K562 (cell line): ENCODE results near the gene PSMD13. TPM values are rescaled to one million over a fixed set of nuclear protein-coding genes. Genes with fewer than 3 reads are reported as not detected.
A peak's percentile ranks its signal among the peaks of the same experiment; 100 is the strongest.

Experiments
- ATAC-seq: fragments of 200-7000 bp; cut with Tn5 transposase; 3 replicates; pipeline ENCODE4 v1.9.1; 2020; ENCODE audit warnings: moderate library complexity
- BruUV-seq: library from RNA; stranded (reverse); fragments of 400-500 nt; replicated peaks from 2 replicates; lab custom pipeline; 2021; lab: Mats Ljungman, UMichigan
- CTCF ChIA-PET: fragments of 300-600 bp; formaldehyde crosslinking; extraction: SDS; loops from one replicate; lab custom pipeline; 2021; ENCODE audit warnings: low intra/inter-chr PET ratio; lab: Yijun Ruan, JAX
- POLR2A ChIA-PET: fragments of 300-600, 350-650 bp; sonication (Branson Sonifier 250); formaldehyde crosslinking; extraction: SDS; loops from one replicate; lab custom pipeline; 2021; ENCODE audit warnings: antibody characterized with exemption, inconsistent platforms; lab: Yijun Ruan, JAX
- DNase-seq, 4 experiments: peaks; one replicate each; pipeline versions ENCODE4 v3.0.0 to v3.0.0-alpha.2; 2011 to 2018; ENCODE audit warnings: low spot score in 3 of 4, mixed read lengths in 3 of 4; ENCODE audit errors: extremely low read depth in 1 of 4
- FAIRE-seq: peaks from 2 replicates; lab custom pipeline; 2011; peaks lifted over from hg19 to GRCh38; lab: Jason Lieb, UNC
- H2AFZ ChIP-seq: 2 replicates; pipeline ENCODE4 v1.6.0; 2011; ENCODE audit warnings: low read depth, low read length, control low read depth, inconsistent platforms
- H3K27ac ChIP-seq: fragments of 200-600 bp; 3 replicates; pipeline ENCODE4 v1.8.0; 2011; ENCODE audit warnings: low read depth, mild to moderate bottlenecking, control low read depth, inconsistent platforms, low read length, moderate library complexity, mixed read lengths; ENCODE audit errors: extremely low read depth
- H3K27me3 ChIP-seq, 2 experiments: fragments of 300-600 bp in 1 of 2; 2 replicates in 1 of 2; 3 replicates in 1 of 2; pipeline versions ENCODE4 v1.6.0 to v1.8.0; 2011; ENCODE audit warnings: inconsistent platforms in 2 of 2, low read length in 2 of 2, mild to moderate bottlenecking in 1 of 2, mixed read lengths in 1 of 2, moderate library complexity in 1 of 2; ENCODE audit not compliant: control insufficient read depth in 2 of 2, insufficient read depth in 2 of 2
- H3K36me3 ChIP-seq: fragments of 300-600 bp; 3 replicates; pipeline ENCODE4 v1.8.0; 2011; ENCODE audit warnings: mild to moderate bottlenecking, low read length, inconsistent platforms; ENCODE audit not compliant: control insufficient read depth, insufficient read depth
- H3K4me1 ChIP-seq, 2 experiments: fragments of 200-600 bp in 1 of 2; replicated peaks in 1 of 2; 2 replicates in 1 of 2; 3 replicates in 1 of 2; pipeline versions ENCODE4 v1.5.1 to v1.8.0; 2011; ENCODE audit warnings: inconsistent platforms in 2 of 2, low read length in 2 of 2, mild to moderate bottlenecking in 1 of 2, mixed read lengths in 1 of 2, moderate library complexity in 1 of 2; ENCODE audit not compliant: control insufficient read depth in 2 of 2, insufficient read depth in 2 of 2
- H3K4me2 ChIP-seq: 2 replicates; pipeline ENCODE4 v1.6.1; 2011; ENCODE audit warnings: low read length, control low read depth, inconsistent platforms, mixed read lengths; ENCODE audit not compliant: insufficient read depth
- H3K4me3 ChIP-seq: fragments of 200-600 bp; sonication (generic), shearing (Covaris generic); 2 replicates; pipeline ENCODE4 v1.5.1; 2016; ENCODE audit warnings: control low read depth, inconsistent platforms
- H3K79me2 ChIP-seq: fragments of 200-600 bp; 3 replicates; pipeline ENCODE4 v1.8.0; 2011; ENCODE audit warnings: low read length, inconsistent platforms; ENCODE audit not compliant: control insufficient read depth, insufficient read depth
- H3K9ac ChIP-seq, 2 experiments: 2 replicates each; pipeline versions ENCODE4 v1.6.0 to v1.6.1; 2011; ENCODE audit warnings: low read depth in 2 of 2, low read length in 2 of 2, control low read depth in 1 of 2, inconsistent platforms in 1 of 2, mild to moderate bottlenecking in 1 of 2, mixed read lengths in 1 of 2; ENCODE audit not compliant: insufficient read depth in 1 of 2
- H3K9me1 ChIP-seq: one replicate; pipeline ENCODE4 v1.6.0; 2011; ENCODE audit warnings: inconsistent platforms, mild to moderate bottlenecking, low read length, moderate library complexity; ENCODE audit not compliant: control insufficient read depth, insufficient read depth
- H3K9me3 ChIP-seq: replicated peaks from 2 replicates; pipeline ENCODE4 v1.5.1; 2011; ENCODE audit warnings: low read depth, low read length, inconsistent platforms; ENCODE audit not compliant: control insufficient read depth, insufficient read depth
- H4K20me1 ChIP-seq: replicated peaks from 2 replicates; pipeline ENCODE4 v1.6.1; 2011; ENCODE audit warnings: low read length, inconsistent platforms, mixed read lengths; ENCODE audit not compliant: control insufficient read depth, insufficient read depth
- CLOCK ChIP-seq: fragments of 250-450 bp; sonication (Bioruptor Pico); IDR thresholded peaks from 2 replicates; pipeline ENCODE4 v1.4.0; 2020; ENCODE audit warnings: mild to moderate bottlenecking, moderate library complexity, borderline replicate concordance
- ESRRA ChIP-seq: fragments of 450-650 bp; IDR thresholded peaks from 2 replicates; pipeline ENCODE4 v1.6.1; 2014; ENCODE audit warnings: low read depth, mild to moderate bottlenecking, moderate library complexity, borderline replicate concordance
- GABPB2 ChIP-seq: fragments of 250-450 bp; sonication (Bioruptor Pico); conservative IDR thresholded peaks from 2 replicates; pipeline ENCODE4 v1.5.1; 2021; ENCODE audit warnings: mild to moderate bottlenecking
- IRF1 ChIP-seq: sonication (generic); formaldehyde crosslinking; IDR thresholded peaks from 2 replicates; pipeline ENCODE4 v1.8.0; 2022; ENCODE audit warnings: missing genetic modification reagents, mild to moderate bottlenecking, borderline replicate concordance
- JUN ChIP-seq, 2 experiments: sonication (generic) in 1 of 2; formaldehyde crosslinking in 1 of 2; IDR thresholded peaks; 2 replicates each; pipeline versions ENCODE4 v1.6.1 to v1.8.0; 2012 to 2022; ENCODE audit warnings: borderline replicate concordance in 2 of 2, mild to moderate bottlenecking in 2 of 2, improper control_type of control experiment in 1 of 2, low read depth in 1 of 2, low read length in 1 of 2, missing genetic modification reagents in 1 of 2
- L3MBTL2 ChIP-seq: fragments of 450-650 bp; IDR thresholded peaks from 2 replicates; pipeline ENCODE4 v1.6.1; 2016; ENCODE audit warnings: mild to moderate bottlenecking, moderate library complexity
- MAFK ChIP-seq: IDR thresholded peaks from 2 replicates; pipeline ENCODE4 v1.6.1; 2011; ENCODE audit warnings: low read length, improper control_type of control experiment
- MCM7 ChIP-seq, 2 experiments: fragments of 450-650 bp; IDR thresholded peaks; 2 replicates each; pipeline ENCODE4 v1.6.1; 2016 to 2018
- NEUROD1 ChIP-seq: fragments of 150-350 bp; IDR thresholded peaks from 2 replicates; pipeline ENCODE4 v1.6.1; 2014; ENCODE audit warnings: borderline replicate concordance, low read length, low read depth; ENCODE audit not compliant: partially characterized antibody
- POLR2G ChIP-seq: fragments of 200-400 bp; formaldehyde crosslinking; IDR thresholded peaks from 2 replicates; pipeline ENCODE4 v1.6.1; 2017; ENCODE audit warnings: low read depth, mild to moderate bottlenecking, antibody characterized with exemption, low read length, moderate library complexity
- RBFOX2 ChIP-seq: fragments of 200-400 bp; formaldehyde crosslinking; IDR thresholded peaks from 2 replicates; pipeline ENCODE4 v1.6.1; 2017; ENCODE audit warnings: low read depth, mild to moderate bottlenecking, low read length, moderate library complexity
- RBM34 ChIP-seq: fragments of 200-400 bp; formaldehyde crosslinking; IDR thresholded peaks from 2 replicates; pipeline ENCODE4 v1.6.1; 2018; ENCODE audit warnings: low read length, borderline replicate concordance; ENCODE audit not compliant: insufficient read depth
- ZNF785 ChIP-seq: fragments of 250-450 bp; sonication (Bioruptor Pico); IDR thresholded peaks from 2 replicates; pipeline ENCODE4 v1.4.0; 2020; ENCODE audit warnings: mild to moderate bottlenecking
- WGBS: fragments of 100-300 bp; shearing (Covaris generic); methylation state at CpG from one replicate; pipeline ENCODE4 v1.1.6; 2016; ENCODE audit warnings: low coverage, mixed read lengths; ENCODE audit not compliant: insufficient coverage; ENCODE audit errors: missing lambda C conversion rate; 5-methylcytosine and 5-hydroxymethylcytosine counted together
- in situ Hi-C: fragments of 300-500 bp; cut with MboI; formaldehyde crosslinking; loops from 4 replicates; pipeline ENCODE4 v1.15.0; 2018; ENCODE audit warnings: inconsistent platforms, mixed read lengths
- intact Hi-C: fragments of 100-400 bp; cut with micrococcal nuclease; formaldehyde crosslinking; loops from 2 replicates; pipeline ENCODE4 v1.14.2; 2022
- polyA plus RNA-seq, 8 experiments: library from polyadenylated mRNA; depleted of rRNA in 4 of 8; stranded (reverse) in 5 of 8; unstranded in 3 of 8; fragments of >200 nt; fragmentation: Nextera tagmentation in 2 of 8; fragmentation: Illumina TruSeq in 1 of 8; extraction: Ambion mirVana in 2 of 8; extraction: Trizol in 1 of 8; gene quantifications; 2 replicates each; pipeline versions ENCODE4 v1.2.1 to v1.2.3, GENCODE V29; 2011 to 2014; ENCODE audit warnings: inconsistent platforms in 1 of 8, missing spikeins in 1 of 8
- total RNA-seq, 7 experiments: library from RNA; depleted of rRNA in 6 of 7; stranded (reverse); fragments of >200 nt in 6 of 7; fragmentation: Illumina TruSeq in 2 of 7; extraction: Trizol in 2 of 7; gene quantifications; 2 replicates each; pipeline versions ENCODE4 v1.2.1 to v1.2.3, GENCODE V29; 2011 to 2021; ENCODE audit warnings: low replicate concordance in 1 of 7

Gene PSMD13
- total and polyA plus RNA-seq, 9 of the 15 experiments (the other 6 are each of a cell fraction or from before 2014, with no cell fraction given) = 185 to 383 (median 267) TPM

- TF ChIP-seq CLOCK (CRISPR knock-in tag) (no peak), MAFK (no peak)
These were observed 39.0 kb upstream of the PSMD13 start (continued) for GRCh38 chr11:197741-198235.

GRCh38 chr11:198236-198806 lies 38.5 kb upstream of the PSMD13 start:
- Histone ChIP-seq H2AFZ (no peak overlapping the region), H3K79me2 (no peaks in the 10 kb centered on the region), H4K20me1 (peaks cover 5% of the 10 kb centered on the region)
- intact Hi-C loops = no loop called here
- no peak for FAIRE-seq
- no peak for DNase-seq
- TF ChIP-seq RBM34 = no peak
- TF ChIP-seq MCM7 (IDR thresholded peaks at IDR 0.05) = no peak
- TF ChIP-seq L3MBTL2 = no peak
- no peak for TF ChIP-seq GABPB2
- TF ChIP-seq IRF1 (CRISPR knock-in tag) = no peak
- TF ChIP-seq POLR2G = peak; percentile 56; the same call in 1 of the 2 replicates
- no peak for TF ChIP-seq ESRRA
- no peak for TF ChIP-seq ZNF785 (CRISPR knock-in tag)
- 0 out of 2 replicates have a peak, but pooled peaks have one; percentile 4 for TF ChIP-seq RBFOX2
- TF ChIP-seq JUN (IDR thresholded peaks at IDR 0.05; ENCODE audit: borderline replicate concordance, low read depth, low read length) = no peak
- no peak for TF ChIP-seq JUN (CRISPR knock-in tag; IDR thresholded peaks at IDR 0.05; ENCODE audit: borderline replicate concordance)
- no peak for TF ChIP-seq NEUROD1
- TF ChIP-seq, all 486 proteins: peak for 2
- Histone ChIP-seq H3K36me3 (peaks cover 17% of the 10 kb centered on the region; the same call in 2 of the 3 replicates), H3K4me2 (no peak overlapping the region), H3K27me3 (no peaks in the 10 kb centered on the region), H3K9me3 (no peaks in the 10 kb centered on the region), H3K4me1 (peaks cover 11 to 30% of the 10 kb centered on the region in 2 experiments; a peak in 4 of 5 replicates), H3K9me1 (no peaks in the 10 kb centered on the region), H3K9ac (peak overlapping the region in 1 of 2 experiments; percentile 64; a peak in 2 of 4 replicates), H3K27ac (no peak overlapping the region), H3K4me3 (no peak overlapping the region)
- no TSS peak for BruUV-seq
- POLR2A ChIA-PET = interaction anchor here (0.6 to 2.4 kb wide), 4 partner anchors 9 to 234 kb away, joined by 3 to 23 read pairs (median 3); partner anchors contain the start of genes BET1L and RIC8A
- WGBS = 73% methylated on average over 16 of the region's 21 CpGs
- no peak for ATAC-seq
- CTCF ChIA-PET = no interaction called here
- in situ Hi-C loops = loop anchor here (5.0 kb wide), 1 partner anchor 319 kb away; no protein-coding TSS in a partner anchor
